K562 (cell line): ENCODE measurements around the gene NCOA3.

Experiments used
- EZH2 ChIP-seq: IDR thresholded peaks from 2 replicates; pipeline ENCODE4 v1.6.1; 2012; ENCODE audit warnings: low read depth, mild to moderate bottlenecking, inconsistent platforms, low read length, borderline replicate concordance
- SREBF1 ChIP-seq: fragments of 150-350 bp; IDR thresholded peaks from 2 replicates; pipeline ENCODE4 v1.6.1; 2014; ENCODE audit warnings: antibody characterized with exemption, low read depth, low read length, borderline replicate concordance

DNA sequence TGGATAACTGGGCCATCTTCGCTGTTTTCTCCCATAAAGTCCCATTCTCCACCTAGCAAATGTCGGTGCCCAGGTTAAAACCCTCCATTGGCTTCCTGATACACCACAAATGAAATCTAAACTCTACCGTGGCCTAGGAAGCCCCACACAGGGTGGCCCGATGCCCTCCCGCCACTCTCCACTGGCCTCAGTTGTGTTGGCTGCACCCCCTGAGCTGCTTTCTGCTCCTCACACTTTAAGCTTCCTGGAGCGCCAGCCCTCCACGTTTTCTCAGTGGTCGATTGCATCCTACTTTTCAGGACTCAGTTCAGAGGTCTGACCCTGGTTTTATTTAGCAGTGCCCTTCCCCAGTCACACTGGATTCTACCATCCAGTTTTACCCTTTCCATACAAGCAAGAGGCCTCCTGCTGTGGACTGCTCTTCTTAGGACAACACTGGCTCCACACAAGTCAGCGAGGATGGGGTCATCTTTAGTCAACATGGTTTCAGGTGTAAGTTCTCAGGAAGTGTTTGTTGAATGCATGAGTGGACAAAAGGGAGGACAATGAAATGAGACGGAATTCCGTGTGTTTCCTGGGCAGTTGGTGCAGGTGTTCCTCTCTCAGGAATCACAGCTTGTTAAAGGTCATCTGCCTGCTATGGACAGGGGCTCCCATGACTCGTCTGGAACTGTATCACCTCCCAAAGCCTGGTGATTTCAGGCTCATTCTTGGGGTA lies 159.5 kb downstream of the NCOA3 start:
- TF ChIP-seq EZH2: no peak
- no peak for TF ChIP-seq SREBF1
